Stomach (tissue), 9 donors: ENCODE results near the gene SLC16A6. TPM values are rescaled to one million over a fixed set of nuclear protein-coding genes. Genes with fewer than 3 reads are reported as not detected.

Experiments
- DNase-seq, 2 donors: peaks; one replicate each; pipeline versions ENCODE4 v3.0.0 to v3.0.0-alpha.2; 2013 to 2019
- H3K27ac ChIP-seq, 5 donors: fragments of 200-600 bp in 4 of 5; sonication (generic) in 4 of 5; one replicate each; pipeline ENCODE4 v1.5.1; 2013 to 2019; ENCODE audit warnings: mild to moderate bottlenecking in 1 of 5, moderate library complexity in 1 of 5
- H3K27me3 ChIP-seq, 3 donors: fragments of 200-600 bp; sonication (generic); one replicate each; pipeline ENCODE4 v1.5.1; 2017 to 2019; ENCODE audit warnings: mixed run types in 1 of 3
- H3K36me3 ChIP-seq, 4 donors: fragments of 200-600 bp; sonication (generic); 1 replicate in 3 of 4; 2 replicates in 1 of 4; pipeline ENCODE4 v1.5.1; 2016 to 2019
- H3K4me1 ChIP-seq, 4 donors: fragments of 200-600 bp; sonication (generic); one replicate each; pipeline ENCODE4 v1.5.1; 2016 to 2019
- H3K4me3 ChIP-seq, 4 donors: fragments of 200-600 bp; sonication (generic) in 3 of 4; one replicate each; pipeline ENCODE4 v1.5.1; 2016 to 2019; ENCODE audit warnings: mild to moderate bottlenecking in 1 of 4
- H3K9me3 ChIP-seq, 4 donors: fragments of 200-600 bp; sonication (generic); one replicate each; pipeline ENCODE4 v1.5.1; 2016 to 2019
- CTCF ChIP-seq, 7 experiments: fragments of 450-650 bp in 4 of 7; fragments of 200-600 bp in 3 of 7; sonication (generic) in 3 of 7; IDR thresholded peaks; one replicate each; pipeline ENCODE4 v1.5.1; 2016 to 2019; ENCODE audit warnings: antibody characterized with exemption in 7 of 7, control low read depth in 2 of 7, mild to moderate bottlenecking in 1 of 7
- EP300 ChIP-seq: sonication (generic); formaldehyde crosslinking; IDR thresholded peaks from one replicate; pipeline ENCODE4 v1.6.1; 2017; ENCODE audit warnings: antibody characterized with exemption
- POLR2A ChIP-seq, 4 donors: fragments of 450-650 bp; IDR thresholded peaks; one replicate each; pipeline ENCODE4 v1.6.1; 2016; ENCODE audit warnings: antibody characterized with exemption in 4 of 4, control low read depth in 2 of 4, mild to moderate bottlenecking in 1 of 4, moderate library complexity in 1 of 4
- POLR2AphosphoS5 ChIP-seq, 3 donors: sonication (generic); formaldehyde crosslinking; IDR thresholded peaks; one replicate each; pipeline ENCODE4 v1.6.1; 2016; ENCODE audit warnings: antibody characterized with exemption in 3 of 3
- WGBS, 5 donors: extraction: QIAGEN DNeasy Blood & Tissue Kit in 3 of 5; methylation state at CpG; one replicate each; pipeline versions ENCODE4 v1.1.5 to v1.1.7; 2013 to 2018; 5-methylcytosine and 5-hydroxymethylcytosine counted together
- intact Hi-C: fragments of 100-400 bp; cut with DNase I; formaldehyde crosslinking; loops from one replicate; pipeline ENCODE4 v1.15.1; 2023; ENCODE audit warnings: low total_unique reads
- polyA plus RNA-seq, 3 donors: library from polyadenylated mRNA; stranded (reverse); fragments of 200-250 nt; gene quantifications; one replicate each; pipeline ENCODE4 v1.2.3, GENCODE V29; 2013
- total RNA-seq, 5 donors: library from RNA; depleted of rRNA; stranded (reverse); fragments of >200 nt; gene quantifications; one replicate each; pipeline versions ENCODE4 v1.1.0 to v1.2.3, GENCODE V29; 2014 to 2016
- donor health status: healthy with polysubstance abuse.
- donor health status: Bipolar disorder and iron deficiency.
- donor health status: healthy.

Gene SLC16A6
- total and polyA plus RNA-seq, 8 donors: 0.37 to 0.92 (median 0.80) TPM; not detected in 5

DNA sequence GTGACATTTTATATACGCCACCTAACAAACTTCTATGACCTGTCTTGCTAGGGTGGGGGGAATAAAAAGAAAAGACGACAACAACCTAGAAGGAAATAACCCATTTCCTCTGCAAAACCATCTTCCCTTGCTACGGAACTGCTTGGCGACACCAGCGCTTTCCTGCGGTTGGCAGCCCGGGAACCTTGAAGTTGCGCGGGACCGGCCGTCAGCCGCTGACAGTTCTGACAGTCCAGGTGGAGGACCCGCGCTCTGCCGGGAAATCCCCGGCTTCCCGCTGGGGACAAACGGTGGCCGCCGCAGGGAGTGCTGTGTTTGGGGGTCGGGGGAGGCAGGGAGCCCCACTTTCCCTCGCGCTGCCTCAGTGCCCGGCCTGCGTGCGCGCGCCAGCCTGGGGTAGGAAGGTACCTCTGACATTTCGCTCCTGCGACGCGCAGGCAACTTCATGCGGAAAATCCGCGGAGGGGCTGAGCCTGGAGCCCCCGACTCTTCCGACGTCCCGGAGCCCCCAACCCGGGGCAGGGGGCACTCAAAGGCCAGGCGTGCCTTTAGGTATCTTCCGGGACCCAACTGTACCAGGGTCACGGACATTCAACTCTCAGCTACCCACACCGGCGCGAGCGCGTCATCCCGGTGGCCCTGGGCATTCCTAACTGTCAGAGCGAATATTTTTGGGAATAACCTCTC, 516 bp downstream of the SLC16A6 start:
- DNase-seq: peak; percentile 31 to 69
- H3K36me3 ChIP-seq: no peaks in the 10 kb centered on the region
- peak overlapping the region; percentile 55 to 83 (median 60) for H3K4me3 ChIP-seq
- WGBS, 5 donors: 1 to 3% (median 2%) methylated on average over 41 to 50 of the region's 50 CpGs
- intact Hi-C loops: no loop called here
- peaks cover 24 to 40% (median 30%) of the 10 kb centered on the region in 4 donors for H3K4me1 ChIP-seq
- H3K27me3 ChIP-seq: peaks cover 5 to 59% (median 19%) of the 10 kb centered on the region in 3 donors
- TF ChIP-seq POLR2A (IDR thresholded peaks at IDR 0.05) (no peak), CTCF (IDR thresholded peaks at IDR 0.05) (no peak), POLR2AphosphoS5 (IDR thresholded peaks at IDR 0.05) (no peak), EP300 (no peak)
- no peaks in the 10 kb centered on the region for H3K9me3 ChIP-seq
- H3K27ac ChIP-seq: peak overlapping the region; percentile 67 to 87 (median 80)

DNA sequence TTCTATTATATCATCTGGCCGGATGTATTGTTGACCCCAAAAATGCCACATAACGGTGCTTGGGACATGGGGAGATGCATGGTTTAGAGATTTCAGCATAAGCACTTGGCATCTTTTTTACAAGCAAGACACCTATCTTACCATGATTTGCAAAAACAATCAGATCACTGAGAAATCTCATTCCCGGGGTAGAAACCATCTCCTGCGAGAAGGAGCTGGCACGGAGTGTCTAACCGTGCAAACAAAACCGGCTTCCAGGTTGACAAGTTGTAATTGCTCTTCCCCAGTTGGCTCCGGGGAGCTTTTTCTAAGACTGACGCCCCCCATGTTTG, 1.0 kb downstream of the SLC16A6 start:
- 17 to 28% (median 19%) methylated on average over 9 of the region's 9 CpGs for WGBS, 5 donors
- Histone ChIP-seq H3K4me1 (peaks cover 24 to 40% (median 30%) of the 10 kb centered on the region in 4 donors), H3K9me3 (no peaks in the 10 kb centered on the region), H3K27me3 (peaks cover 5 to 54% (median 19%) of the 10 kb centered on the region in 3 donors), H3K4me3 (peak overlapping the region; percentile 55 to 83 (median 60)), H3K36me3 (no peaks in the 10 kb centered on the region), H3K27ac (peak overlapping the region in 4 of 5 donors; percentile 70 to 87 (median 84))
- intact Hi-C loops: no loop called here
- DNase-seq: no peak
- no peak for TF ChIP-seq EP300
- no peak for TF ChIP-seq POLR2A (IDR thresholded peaks at IDR 0.05)
- no peak for TF ChIP-seq POLR2AphosphoS5 (IDR thresholded peaks at IDR 0.05)
- TF ChIP-seq CTCF (IDR thresholded peaks at IDR 0.05): no peak

GRCh38 chr17:68289473-68289872, 1.5 kb downstream of the SLC16A6 start:
- Histone ChIP-seq H3K4me1 (peaks cover 24 to 40% (median 30%) of the 10 kb centered on the region in 4 donors), H3K9me3 (no peaks in the 10 kb centered on the region), H3K27me3 (peaks cover 5 to 50% (median 19%) of the 10 kb centered on the region in 3 donors), H3K4me3 (peak overlapping the region in 2 of 4 donors; percentile 61 to 83), H3K36me3 (no peaks in the 10 kb centered on the region), H3K27ac (peak overlapping the region in 2 of 5 donors; percentile 87)
- DNase-seq: no peak
- intact Hi-C loops: no loop called here
- 70 to 80% (median 77%) methylated on average over 7 of the region's 7 CpGs for WGBS, 5 donors
- no peak for TF ChIP-seq EP300
- no peak for TF ChIP-seq CTCF (IDR thresholded peaks at IDR 0.05)
- TF ChIP-seq POLR2AphosphoS5 (IDR thresholded peaks at IDR 0.05): no peak
- TF ChIP-seq POLR2A (IDR thresholded peaks at IDR 0.05): no peak

DNA sequence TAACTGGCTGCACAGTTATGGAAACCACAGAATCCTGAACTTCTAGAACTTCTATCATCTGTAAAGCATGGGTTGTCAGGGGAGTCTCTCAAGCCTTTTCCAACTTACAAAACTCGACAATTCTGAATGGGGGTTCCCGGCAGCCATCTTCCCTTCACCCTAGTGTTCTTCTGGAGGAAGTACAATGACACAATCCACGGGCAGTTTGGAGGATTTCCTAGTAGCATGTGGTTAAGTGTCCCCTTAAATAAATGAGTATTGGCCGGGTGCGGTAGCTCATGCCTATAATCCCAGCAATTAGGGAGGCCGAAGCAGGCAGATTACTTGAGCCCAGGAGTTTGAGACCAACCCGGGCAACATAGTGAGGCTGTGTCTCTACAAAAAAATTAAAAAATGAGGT, 2.1 kb downstream of the SLC16A6 start:
- intact Hi-C loops: no loop called here
- Histone ChIP-seq H3K4me1 (peaks cover 24 to 40% (median 30%) of the 10 kb centered on the region in 4 donors), H3K9me3 (no peaks in the 10 kb centered on the region), H3K27me3 (peaks cover 5 to 43% (median 19%) of the 10 kb centered on the region in 3 donors), H3K36me3 (no peaks in the 10 kb centered on the region), H3K27ac (peak overlapping the region in 2 of 5 donors; percentile 87), H3K4me3 (no peak overlapping the region)
- TF ChIP-seq EP300 (no peak), POLR2AphosphoS5 (IDR thresholded peaks at IDR 0.05) (no peak), CTCF (IDR thresholded peaks at IDR 0.05) (no peak), POLR2A (IDR thresholded peaks at IDR 0.05) (no peak)
- 66 to 82% (median 77%) methylated on average over 7 of the region's 7 CpGs for WGBS, 5 donors
- DNase-seq: no peak
